Neural progenitor cell (in vitro differentiated cells): ENCODE measurements around the gene CDCP2. TPM values are rescaled to one million over a fixed set of nuclear protein-coding genes. Genes with fewer than 3 reads are reported as not detected.

Source experiments
- DNase-seq: peaks from one replicate; pipeline ENCODE4 v3.0.0-alpha.2; 2016; ENCODE audit warnings: low spot score
- H2AFZ ChIP-seq: fragments of 200-600 bp; sonication (generic); replicated peaks from 2 replicates; pipeline ENCODE4 v1.6.1; 2016; ENCODE audit warnings: antibody characterized with exemption
- H3F3A ChIP-seq: fragments of 200-600 bp; sonication (generic); 2 replicates; pipeline ENCODE4 v1.6.1; 2016; ENCODE audit warnings: antibody characterized with exemption, low read depth
- H3K27ac ChIP-seq: fragments of 200-600 bp; sonication (generic); 2 replicates; pipeline ENCODE4 v1.5.1; 2016; ENCODE audit warnings: mild to moderate bottlenecking
- H3K27me3 ChIP-seq: fragments of 200-600 bp; sonication (generic); 2 replicates; pipeline ENCODE4 v1.6.1; 2016; ENCODE audit warnings: mild to moderate bottlenecking, moderate library complexity
- H3K36me3 ChIP-seq: fragments of 200-600 bp; sonication (generic); 2 replicates; pipeline ENCODE4 v1.5.1; 2016
- H3K4me1 ChIP-seq: fragments of 200-600 bp; sonication (generic); 2 replicates; pipeline ENCODE4 v1.6.1; 2016; ENCODE audit warnings: mixed run types
- H3K4me2 ChIP-seq: fragments of 200-600 bp; sonication (generic); 2 replicates; pipeline ENCODE4 v1.6.1; 2016
- H3K4me3 ChIP-seq: fragments of 200-600 bp; sonication (generic); 2 replicates; pipeline ENCODE4 v1.5.1; 2016
- H3K79me2 ChIP-seq: fragments of 200-600 bp; sonication (generic); 2 replicates; pipeline ENCODE4 v1.6.1; 2016; ENCODE audit warnings: low read depth
- H3K9ac ChIP-seq: fragments of 200-600 bp; sonication (generic); 2 replicates; pipeline ENCODE4 v1.6.1; 2016
- H3K9me3 ChIP-seq: fragments of 200-600 bp; sonication (generic); 2 replicates; pipeline ENCODE4 v1.5.1; 2016; ENCODE audit warnings: low read depth
- H4K20me1 ChIP-seq: fragments of 200-600 bp; sonication (generic); 2 replicates; pipeline ENCODE4 v1.6.1; 2016; ENCODE audit warnings: low read depth
- H3K27ac Mint-ChIP-seq: 3 replicates; pipeline ENCODE4 v1.8.0; 2021; ENCODE audit warnings: mixed read lengths
- H3K27me3 Mint-ChIP-seq: 2 replicates; pipeline ENCODE4 v1.8.0; 2022; ENCODE audit warnings: low read depth, mild to moderate bottlenecking, inconsistent platforms, moderate library complexity, mixed read lengths; ENCODE audit not compliant: insufficient read depth
- H3K36me3 Mint-ChIP-seq: 3 replicates; pipeline ENCODE4 v1.8.0; 2021; ENCODE audit warnings: mixed read lengths
- H3K4me1 Mint-ChIP-seq: 3 replicates; pipeline ENCODE4 v1.8.0; 2021; ENCODE audit warnings: mixed read lengths
- H3K4me3 Mint-ChIP-seq: 3 replicates; pipeline ENCODE4 v1.8.0; 2021; ENCODE audit warnings: mild to moderate bottlenecking, moderate library complexity, mixed read lengths
- H3K9me3 Mint-ChIP-seq: 3 replicates; pipeline ENCODE4 v1.8.0; 2020; ENCODE audit warnings: mixed read lengths
- CTCF ChIP-seq: fragments of 200-600 bp; sonication (generic); IDR thresholded peaks from 2 replicates; pipeline ENCODE4 v1.5.1; 2017; ENCODE audit warnings: antibody characterized with exemption, mild to moderate bottlenecking
- EZH2 ChIP-seq: fragments of 200-600 bp; sonication (generic); IDR thresholded peaks from 2 replicates; pipeline ENCODE4 v1.6.1; 2017; ENCODE audit warnings: antibody characterized with exemption, mild to moderate bottlenecking, moderate library complexity
- EZH2phosphoT487 ChIP-seq: fragments of 200-600 bp; sonication (generic); IDR thresholded peaks from 2 replicates; pipeline ENCODE4 v1.6.1; 2017; ENCODE audit warnings: antibody characterized with exemption
- total RNA-seq: library from RNA; depleted of rRNA; stranded (reverse); fragments of >200 nt; gene quantifications from 2 replicates; pipeline ENCODE4 v1.2.3, GENCODE V29; 2015; ENCODE audit warnings: low replicate concordance

The CDCP2 gene
- total RNA-seq, 1 donor from 2014 or later = not detected

GRCh38 chr1:54172614-54173599 lies 20.1 kb upstream of the CDCP2 start:
- Histone ChIP-seq H2AFZ (no peak overlapping the region), H3K4me1 (peaks cover 5% of the 10 kb centered on the region), H3F3A (no peaks in the 10 kb centered on the region), H3K4me2 (no peak overlapping the region), H3K79me2 (no peaks in the 10 kb centered on the region), H3K4me3 (no peak overlapping the region), H3K9ac (no peak overlapping the region), H3K27ac (no peak overlapping the region), H3K9me3 (no peaks in the 10 kb centered on the region), H3K27me3 (no peaks in the 10 kb centered on the region), H3K36me3 (no peaks in the 10 kb centered on the region), H4K20me1 (no peaks in the 10 kb centered on the region)
- TF ChIP-seq CTCF = no peak
- TF ChIP-seq EZH2 = no peak
- TF ChIP-seq EZH2phosphoT487 = no peak
- Mint-ChIP-seq H3K27ac (peak overlapping the region; percentile 95), H3K4me1 (peaks cover 48% of the 10 kb centered on the region), H3K36me3 (no peaks in the 10 kb centered on the region), H3K9me3 (no peaks in the 10 kb centered on the region), H3K4me3 (peak overlapping the region; percentile 27), H3K27me3 (peaks cover 4% of the 10 kb centered on the region)
- DNase-seq = no peak

GRCh38 chr1:54171606-54172005 lies 18.8 kb upstream of the CDCP2 start:
- H3K36me3 Mint-ChIP-seq = no peaks in the 10 kb centered on the region
- H4K20me1 ChIP-seq = no peaks in the 10 kb centered on the region
- H3K27ac Mint-ChIP-seq = no peak overlapping the region
- H3F3A ChIP-seq = no peaks in the 10 kb centered on the region
- peaks cover 2% of the 10 kb centered on the region for H3K27me3 Mint-ChIP-seq
- peaks cover 45% of the 10 kb centered on the region for H3K4me1 Mint-ChIP-seq
- no peak overlapping the region for H2AFZ ChIP-seq
- no peak for TF ChIP-seq EZH2
- TF ChIP-seq CTCF = no peak
- no peak for TF ChIP-seq EZH2phosphoT487
- no peak overlapping the region for H3K27ac ChIP-seq
- H3K9me3 Mint-ChIP-seq = no peaks in the 10 kb centered on the region
- no peaks in the 10 kb centered on the region for H3K9me3 ChIP-seq
- no peaks in the 10 kb centered on the region for H3K27me3 ChIP-seq
- H3K79me2 ChIP-seq = no peaks in the 10 kb centered on the region
- no peak for DNase-seq
- peaks cover 5% of the 10 kb centered on the region for H3K4me1 ChIP-seq
- no peak overlapping the region for H3K4me3 Mint-ChIP-seq
- H3K9ac ChIP-seq = no peak overlapping the region
- no peak overlapping the region for H3K4me3 ChIP-seq
- no peak overlapping the region for H3K4me2 ChIP-seq
- H3K36me3 ChIP-seq = no peaks in the 10 kb centered on the region

GRCh38 chr1:54171016-54171415 lies 18.2 kb upstream of the CDCP2 start:
- no peak overlapping the region for H3K4me3 ChIP-seq
- no peaks in the 10 kb centered on the region for H3K27me3 ChIP-seq
- no peaks in the 10 kb centered on the region for H3F3A ChIP-seq
- no peaks in the 10 kb centered on the region for H3K9me3 ChIP-seq
- no peak overlapping the region for H3K4me2 ChIP-seq
- Mint-ChIP-seq H3K4me3 (no peak overlapping the region), H3K27me3 (peaks cover 2% of the 10 kb centered on the region), H3K27ac (peak overlapping the region; percentile 54), H3K4me1 (peaks cover 44% of the 10 kb centered on the region), H3K36me3 (no peaks in the 10 kb centered on the region), H3K9me3 (no peaks in the 10 kb centered on the region)
- H3K79me2 ChIP-seq = no peaks in the 10 kb centered on the region
- no peaks in the 10 kb centered on the region for H4K20me1 ChIP-seq
- no peak overlapping the region for H3K9ac ChIP-seq
- no peak overlapping the region for H3K27ac ChIP-seq
- DNase-seq = no peak
- TF ChIP-seq EZH2 = no peak
- no peak for TF ChIP-seq CTCF
- H3K36me3 ChIP-seq = no peaks in the 10 kb centered on the region
- H3K4me1 ChIP-seq = peaks cover 5% of the 10 kb centered on the region
- no peak overlapping the region for H2AFZ ChIP-seq
